Panc1 (cell line): ENCODE data around the gene RNASET2. TPM values are rescaled to one million over a fixed set of nuclear protein-coding genes. Genes with fewer than 3 reads are reported as not detected.

ENCODE experiments used
- ATAC-seq: fragments of 200-7000 bp; cut with Tn5 transposase; 2 replicates; pipeline ENCODE4 v1.9.1; 2020; ENCODE audit warnings: mild to moderate bottlenecking, moderate library complexity
- BruUV-seq: library from RNA; stranded (reverse); fragments of 400-500 nt; replicated peaks from 2 replicates; lab custom pipeline; 2021; lab: Mats Ljungman, UMichigan
- CTCF ChIA-PET: fragments of 300-600 bp; sonication (Branson Sonifier 250); formaldehyde crosslinking; loops from one replicate; lab custom pipeline; 2022; ENCODE audit warnings: antibody characterized with exemption; lab: Charles Lee
- POLR2A ChIA-PET: fragments of 300-600 bp; sonication (Branson Sonifier 250); formaldehyde crosslinking; loops from one replicate; lab custom pipeline; 2022; ENCODE audit warnings: antibody characterized with exemption; lab: Charles Lee
- DNase-seq: peaks from one replicate; pipeline ENCODE4 v3.0.0-alpha.2; 2010; ENCODE audit warnings: low read depth, low spot score
- H3K27ac ChIP-seq: 2 replicates; pipeline ENCODE4 v1.5.1; 2011; ENCODE audit warnings: mild to moderate bottlenecking, low read length, inconsistent platforms
- H3K27me3 ChIP-seq: fragments of 200-500 bp; sonication (Bioruptor generic); 2 replicates; pipeline ENCODE4 v1.6.0; 2014; ENCODE audit warnings: low read length, inconsistent platforms; ENCODE audit not compliant: control insufficient read depth, insufficient read depth
- H3K36me3 ChIP-seq: fragments of 200-500 bp; sonication (Bioruptor generic); 2 replicates; pipeline ENCODE4 v1.5.1; 2014; ENCODE audit warnings: inconsistent platforms, mild to moderate bottlenecking, low read length, moderate library complexity; ENCODE audit not compliant: control insufficient read depth, insufficient read depth
- H3K4me1 ChIP-seq: 2 replicates; pipeline ENCODE4 v1.5.1; 2011; ENCODE audit warnings: inconsistent platforms, mild to moderate bottlenecking, low read length, moderate library complexity; ENCODE audit not compliant: control insufficient read depth, insufficient read depth
- H3K4me3 ChIP-seq, 2 experiments: 2 replicates each; pipeline ENCODE4 v1.5.1; 2011 to 2012; ENCODE audit warnings: low read depth in 2 of 2, low read length in 2 of 2, mild to moderate bottlenecking in 2 of 2, inconsistent platforms in 1 of 2, moderate library complexity in 1 of 2
- H3K9me3 ChIP-seq: fragments of 200-500 bp; sonication (Bioruptor generic); 2 replicates; pipeline ENCODE4 v1.5.1; 2014; ENCODE audit warnings: low read depth, mild to moderate bottlenecking, inconsistent platforms, low read length, moderate library complexity; ENCODE audit not compliant: control insufficient read depth, insufficient read depth
- POLR2AphosphoS5 ChIP-seq: IDR thresholded peaks from 2 replicates; pipeline ENCODE4 v1.6.1; 2012; ENCODE audit warnings: mild to moderate bottlenecking, low read depth, low read length, moderate library complexity
- REST ChIP-seq, 2 experiments: IDR thresholded peaks; 2 replicates each; pipeline ENCODE4 v1.6.1; 2011 to 2012; ENCODE audit warnings: low read depth in 2 of 2, control low read depth in 1 of 2, low read length in 1 of 2, mild to moderate bottlenecking in 1 of 2, moderate library complexity in 1 of 2; ENCODE audit not compliant: insufficient read depth in 1 of 2
- SIN3A ChIP-seq: IDR thresholded peaks from 2 replicates; pipeline ENCODE4 v1.6.1; 2012; ENCODE audit warnings: low read depth, mild to moderate bottlenecking, low read length, moderate library complexity, borderline replicate concordance; ENCODE audit not compliant: insufficient read depth
- TCF7L2 ChIP-seq: IDR thresholded peaks from 2 replicates; pipeline ENCODE4 v1.6.1; 2011; ENCODE audit warnings: mild to moderate bottlenecking, low read depth, low read length, inconsistent platforms
- in situ Hi-C: cut with HindIII; loops from 2 replicates; pipeline ENCODE4 v1.10.0; 2016; ENCODE audit warnings: low sequenced_read_pairs, low pct_unique_long_range_greater_than_20kb
- intact Hi-C: fragments of 100-400 bp; cut with micrococcal nuclease; formaldehyde crosslinking; loops from one replicate; pipeline ENCODE4 v1.10.0; 2022; ENCODE audit not compliant: unreplicated experiment
- total RNA-seq: library from RNA; stranded (reverse); gene quantifications from one replicate; pipeline ENCODE4 v1.2.1, GENCODE V29; 2021; ENCODE audit not compliant: unreplicated experiment
- TF ChIP-seq, protein P1 (sequence below): fragments of 450-650 bp; IDR thresholded peaks from 2 replicates; pipeline ENCODE4 v1.5.1; 2017; ENCODE audit warnings: mild to moderate bottlenecking

RNASET2 gene
- total RNA-seq, 1 experiment from 2014 or later = 9.7 TPM

GRCh38 chr6:166934174-166934573 is 22.2 kb downstream of the RNASET2 start:
- TF ChIP-seq SIN3A = no peak
- no peak for TF ChIP-seq POLR2AphosphoS5
- no peak for TF ChIP-seq REST (IDR thresholded peaks at IDR 0.05; ENCODE audit: insufficient read depth in 1 of 2, low read depth in 2 of 2, low read length in 1 of 2)
- TF ChIP-seq, protein P1, sequence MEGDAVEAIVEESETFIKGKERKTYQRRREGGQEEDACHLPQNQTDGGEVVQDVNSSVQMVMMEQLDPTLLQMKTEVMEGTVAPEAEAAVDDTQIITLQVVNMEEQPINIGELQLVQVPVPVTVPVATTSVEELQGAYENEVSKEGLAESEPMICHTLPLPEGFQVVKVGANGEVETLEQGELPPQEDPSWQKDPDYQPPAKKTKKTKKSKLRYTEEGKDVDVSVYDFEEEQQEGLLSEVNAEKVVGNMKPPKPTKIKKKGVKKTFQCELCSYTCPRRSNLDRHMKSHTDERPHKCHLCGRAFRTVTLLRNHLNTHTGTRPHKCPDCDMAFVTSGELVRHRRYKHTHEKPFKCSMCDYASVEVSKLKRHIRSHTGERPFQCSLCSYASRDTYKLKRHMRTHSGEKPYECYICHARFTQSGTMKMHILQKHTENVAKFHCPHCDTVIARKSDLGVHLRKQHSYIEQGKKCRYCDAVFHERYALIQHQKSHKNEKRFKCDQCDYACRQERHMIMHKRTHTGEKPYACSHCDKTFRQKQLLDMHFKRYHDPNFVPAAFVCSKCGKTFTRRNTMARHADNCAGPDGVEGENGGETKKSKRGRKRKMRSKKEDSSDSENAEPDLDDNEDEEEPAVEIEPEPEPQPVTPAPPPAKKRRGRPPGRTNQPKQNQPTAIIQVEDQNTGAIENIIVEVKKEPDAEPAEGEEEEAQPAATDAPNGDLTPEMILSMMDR = no peak
- no peak for TF ChIP-seq TCF7L2
- in situ Hi-C loops (no loop called here), intact Hi-C loops (no loop called here)
- CTCF ChIA-PET = no interaction called here
- Histone ChIP-seq H3K4me1 (no peaks in the 10 kb centered on the region), H3K27ac (no peak overlapping the region), H3K9me3 (no peaks in the 10 kb centered on the region), H3K4me3 (no peak overlapping the region), H3K36me3 (no peaks in the 10 kb centered on the region), H3K27me3 (no peaks in the 10 kb centered on the region)
- ATAC-seq = no peak
- DNase-seq = no peak
- no TSS peak for BruUV-seq
- POLR2A ChIA-PET = no interaction called here

GRCh38 chr6:166933396-166933795 is 23.0 kb downstream of the RNASET2 start:
- TF ChIP-seq, protein P1 = no peak
- TF ChIP-seq REST (IDR thresholded peaks at IDR 0.05; ENCODE audit: insufficient read depth in 1 of 2, low read depth in 2 of 2, low read length in 1 of 2) = no peak
- ATAC-seq (no peak), DNase-seq (no peak)
- Histone ChIP-seq H3K4me3 (no peak overlapping the region), H3K9me3 (no peaks in the 10 kb centered on the region), H3K27ac (no peak overlapping the region), H3K36me3 (no peaks in the 10 kb centered on the region), H3K4me1 (no peaks in the 10 kb centered on the region), H3K27me3 (no peaks in the 10 kb centered on the region)
- BruUV-seq = no TSS peak
- in situ Hi-C loops = no loop called here
- intact Hi-C loops = no loop called here
- CTCF ChIA-PET = no interaction called here
- POLR2A ChIA-PET = no interaction called here
